ENCODE results near the gene NRCAM. TPM values are rescaled to one million over a fixed set of nuclear protein-coding genes. Genes with fewer than 3 reads are reported as not detected.

Gene NRCAM
- total RNA-seq, 2 experiments from 2014 or later = 3.2 to 3.8 TPM

GRCh38 chr7:108267615-108268014, 188.6 kb downstream of the NRCAM start:
- DNase-seq = no peak
- H3K27ac Mint-ChIP-seq = no peak overlapping the region
- peaks cover 2% of the 10 kb centered on the region for H3K27me3 Mint-ChIP-seq
- H3K9me3 Mint-ChIP-seq = no peaks in the 10 kb centered on the region
- no peak overlapping the region for H3K4me3 Mint-ChIP-seq
- H3K4me1 Mint-ChIP-seq (ENCODE audit: low read depth) = peaks cover 18% of the 10 kb centered on the region
- POLR2A ChIA-PET = no interaction called here
- CTCF ChIA-PET = no interaction called here
- ATAC-seq = no peak
- intact Hi-C loops (cut with micrococcal nuclease) = no loop called here
- no peaks in the 10 kb centered on the region for H3K36me3 Mint-ChIP-seq (ENCODE audit: low read depth)
- no peak for TF ChIP-seq CTCF (IDR thresholded peaks at IDR 0.05)

DNA sequence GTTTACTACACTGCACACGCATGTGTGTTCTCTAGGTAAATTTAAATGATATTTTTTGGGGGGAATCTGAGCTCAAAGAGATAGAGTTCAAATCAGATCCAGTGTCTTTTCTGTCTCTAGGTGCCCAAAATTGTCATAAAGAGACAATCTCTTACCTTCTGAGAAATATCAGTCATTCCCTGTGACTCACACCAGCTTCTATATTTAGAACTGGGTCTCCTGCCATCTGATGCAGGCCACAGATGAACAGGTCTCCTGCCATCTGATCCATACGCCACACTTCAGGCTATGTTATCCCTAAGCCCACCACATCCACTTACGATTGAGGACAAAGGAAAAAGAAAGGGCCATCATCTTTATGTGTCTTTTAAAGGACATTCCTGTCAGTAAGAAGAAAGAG, 189.7 kb downstream of the NRCAM start:
- Mint-ChIP-seq H3K4me3 (no peak overlapping the region), H3K27ac (no peak overlapping the region), H3K4me1 (ENCODE audit: low read depth) (peaks cover 15% of the 10 kb centered on the region), H3K9me3 (no peaks in the 10 kb centered on the region), H3K27me3 (peaks cover 2% of the 10 kb centered on the region), H3K36me3 (ENCODE audit: low read depth) (no peaks in the 10 kb centered on the region)
- DNase-seq (no peak), ATAC-seq (no peak)
- ChIA-PET POLR2A (no interaction called here), CTCF (interaction anchor here (1.0 to 1.3 kb wide), 2 partner anchors 190 to 231 kb away, joined by 3 read pairs; partner anchors contain the start of gene NRCAM)
- no peak for TF ChIP-seq CTCF (IDR thresholded peaks at IDR 0.05)
- intact Hi-C loops (cut with micrococcal nuclease) = no loop called here

DNA sequence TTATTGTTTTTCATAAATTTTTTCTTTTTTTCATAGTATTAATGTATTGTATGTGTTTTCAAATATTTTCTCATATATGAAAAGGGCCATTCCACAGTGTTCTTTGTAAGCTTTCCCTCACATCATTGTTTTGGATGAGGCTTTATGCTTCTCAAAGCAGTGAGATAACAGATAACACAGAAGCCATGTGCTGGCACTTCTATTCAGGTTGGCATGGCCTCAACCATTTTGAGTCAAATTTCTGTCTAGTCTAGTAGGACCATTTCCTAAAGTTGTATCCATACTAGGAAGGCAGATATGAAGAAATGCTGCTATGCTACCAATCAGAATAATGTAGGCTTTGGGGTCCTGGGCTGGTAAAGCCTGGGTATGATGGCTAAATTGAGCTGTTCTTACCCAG, 190.2 kb downstream of the NRCAM start:
- no peak for TF ChIP-seq CTCF (IDR thresholded peaks at IDR 0.05)

DNA sequence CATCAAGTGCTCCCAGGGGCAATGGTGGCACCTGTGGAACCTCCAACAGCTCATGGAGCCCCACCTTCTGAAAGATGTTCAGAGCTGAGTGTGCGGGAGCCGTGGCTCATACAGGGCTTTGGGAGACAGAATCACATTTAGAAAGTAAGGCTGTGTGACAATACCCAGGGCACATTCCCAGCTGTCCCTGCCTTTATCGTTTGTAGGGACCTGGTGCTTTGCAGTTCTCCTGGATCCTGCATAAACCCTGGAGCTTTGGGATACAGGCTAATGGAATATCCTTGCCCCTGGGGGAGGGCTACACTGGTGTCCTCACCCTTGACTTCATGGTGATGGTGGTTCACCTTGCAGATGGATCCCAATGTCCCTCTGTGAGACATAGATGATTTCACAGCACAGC, 191.2 kb downstream of the NRCAM start:
- CTCF ChIA-PET = no interaction called here
- TF ChIP-seq CTCF (IDR thresholded peaks at IDR 0.05) = no peak
- no peak for ATAC-seq
- peaks cover 2% of the 10 kb centered on the region for H3K27me3 Mint-ChIP-seq
- intact Hi-C loops (cut with micrococcal nuclease) = no loop called here
- H3K36me3 Mint-ChIP-seq (ENCODE audit: low read depth) = no peaks in the 10 kb centered on the region
- H3K4me1 Mint-ChIP-seq (ENCODE audit: low read depth) = peaks cover 9% of the 10 kb centered on the region
- H3K27ac Mint-ChIP-seq = no peak overlapping the region
- POLR2A ChIA-PET = no interaction called here
- no peak overlapping the region for H3K4me3 Mint-ChIP-seq
- no peaks in the 10 kb centered on the region for H3K9me3 Mint-ChIP-seq
- no peak for DNase-seq

More for the DNA sequence above, 190.2 kb downstream of the NRCAM start:
- no peak overlapping the region for H3K27ac Mint-ChIP-seq
- H3K27me3 Mint-ChIP-seq = peaks cover 2% of the 10 kb centered on the region
- ChIA-PET CTCF (interaction anchor here (1.0 to 1.3 kb wide), 2 partner anchors 190 to 231 kb away, joined by 3 read pairs; partner anchors contain the start of gene NRCAM), POLR2A (no interaction called here)
- DNase-seq (no peak), ATAC-seq (no peak)
- no peak overlapping the region for H3K4me3 Mint-ChIP-seq
- H3K4me1 Mint-ChIP-seq (ENCODE audit: low read depth) = peaks cover 15% of the 10 kb centered on the region
- H3K36me3 Mint-ChIP-seq (ENCODE audit: low read depth) = no peaks in the 10 kb centered on the region
- no peaks in the 10 kb centered on the region for H3K9me3 Mint-ChIP-seq
- intact Hi-C loops (cut with micrococcal nuclease) = no loop called here

DNA sequence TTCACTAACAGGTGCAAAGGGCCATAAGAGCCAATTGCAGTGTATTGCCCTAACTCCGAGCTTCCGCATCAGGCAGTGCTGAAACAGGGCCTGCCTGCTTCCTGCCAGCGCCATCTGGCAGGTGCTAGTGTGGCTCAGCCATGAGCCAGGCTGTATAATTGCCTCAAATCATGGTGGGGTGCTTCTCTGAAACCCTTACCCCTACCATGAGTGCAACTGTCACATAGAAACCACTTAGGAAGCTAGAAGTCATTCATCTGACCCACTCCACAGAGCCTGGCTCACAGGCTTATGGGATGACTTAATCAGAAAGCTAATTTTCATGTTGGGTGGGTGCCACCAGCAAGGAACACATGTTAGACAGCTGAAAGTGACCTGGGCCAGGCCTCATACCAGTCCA, 192.8 kb downstream of the NRCAM start:
- no peak for DNase-seq
- TF ChIP-seq CTCF (IDR thresholded peaks at IDR 0.05) = no peak
- CTCF ChIA-PET = no interaction called here
- no peak overlapping the region for H3K27ac Mint-ChIP-seq
- H3K9me3 Mint-ChIP-seq = peaks cover 4% of the 10 kb centered on the region
- peaks cover 5% of the 10 kb centered on the region for H3K36me3 Mint-ChIP-seq (ENCODE audit: low read depth)
- H3K27me3 Mint-ChIP-seq = no peaks in the 10 kb centered on the region
- ATAC-seq = no peak
- H3K4me1 Mint-ChIP-seq (ENCODE audit: low read depth) = peaks cover 9% of the 10 kb centered on the region
- intact Hi-C loops (cut with micrococcal nuclease) = no loop called here
- no peak overlapping the region for H3K4me3 Mint-ChIP-seq
- POLR2A ChIA-PET = no interaction called here
